Measurements from ENCODE around the gene CTSF. TPM values are rescaled to one million over a fixed set of nuclear protein-coding genes. Genes with fewer than 3 reads are reported as not detected.
A peak's percentile ranks its signal among the peaks of the same experiment; 100 is the strongest.
"Not testable (repeated sequence)": the region's sequence is repeated elsewhere in the genome, so short reads cannot be mapped to it uniquely, and the experiment has no call there.

CTSF gene
- total RNA-seq, 1 donor from 2014 or later = 35.7 TPM

DNA sequence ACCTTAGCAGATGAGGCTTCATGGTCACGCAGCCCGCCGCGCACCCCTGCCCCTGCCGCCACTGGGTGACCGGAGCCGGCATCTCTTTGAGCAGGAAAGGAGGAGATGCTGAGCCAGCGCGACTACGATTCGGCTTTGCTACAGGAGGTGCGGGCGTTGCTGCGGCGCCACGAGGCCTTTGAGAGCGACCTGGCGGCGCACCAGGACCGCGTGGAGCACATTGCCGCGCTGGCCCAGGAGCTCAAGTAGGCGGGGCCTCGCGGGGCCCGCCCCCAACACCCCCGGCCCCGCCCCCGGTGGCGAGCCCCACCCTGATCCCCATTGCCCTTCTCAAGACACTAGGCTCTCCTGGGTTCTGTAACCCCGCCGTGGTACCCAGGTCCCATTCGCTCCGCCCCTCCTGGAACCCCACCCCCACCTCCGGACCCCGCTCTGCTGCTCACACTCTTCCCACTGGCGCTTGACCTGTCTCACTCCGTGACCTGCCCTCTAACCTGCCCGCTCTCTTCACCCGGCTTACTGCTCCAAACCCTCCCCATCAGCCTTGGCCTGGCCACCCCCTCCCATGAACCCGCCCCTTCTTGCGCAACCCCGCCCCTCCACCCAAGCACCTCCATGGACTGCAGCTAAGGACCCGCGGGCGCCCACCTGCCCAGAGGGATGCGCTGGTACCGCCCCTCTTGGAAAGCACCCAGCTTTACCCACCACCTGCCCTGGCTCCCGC is 9.1 kb downstream of the CTSF start:
- peak; percentile 21 for DNase-seq

GRCh38 chr11:66557733-66558326 is 10.6 kb downstream of the CTSF start:
- DNase-seq = no peak

GRCh38 chr11:66556086-66556485 is 12.3 kb downstream of the CTSF start:
- no peak for DNase-seq

GRCh38 chr11:66555416-66555815 is 13.0 kb downstream of the CTSF start:
- DNase-seq = no peak

DNA sequence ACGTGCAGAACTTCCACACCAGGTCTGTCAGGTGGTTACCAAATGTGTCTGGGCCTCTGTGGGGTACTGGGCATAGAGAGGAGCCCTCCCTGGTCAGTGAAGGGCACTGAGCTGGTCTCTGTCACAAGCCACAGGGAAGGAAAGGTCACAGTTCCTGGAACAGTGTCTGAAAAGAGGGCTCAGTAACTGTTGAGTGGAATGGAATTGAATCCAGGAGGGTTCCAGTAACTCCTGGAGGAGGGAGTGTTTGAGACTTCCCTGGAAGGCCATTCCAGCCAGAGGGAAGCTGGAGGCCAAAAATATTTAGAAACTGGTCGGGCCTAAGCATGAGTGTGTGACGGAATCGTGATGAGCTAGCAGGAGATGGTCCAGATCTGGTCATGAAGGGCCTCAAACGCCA is 13.8 kb downstream of the CTSF start:
- no peak for DNase-seq

GRCh38 chr11:66550887-66551286 is 17.5 kb downstream of the CTSF start:
- DNase-seq = no peak

DNA sequence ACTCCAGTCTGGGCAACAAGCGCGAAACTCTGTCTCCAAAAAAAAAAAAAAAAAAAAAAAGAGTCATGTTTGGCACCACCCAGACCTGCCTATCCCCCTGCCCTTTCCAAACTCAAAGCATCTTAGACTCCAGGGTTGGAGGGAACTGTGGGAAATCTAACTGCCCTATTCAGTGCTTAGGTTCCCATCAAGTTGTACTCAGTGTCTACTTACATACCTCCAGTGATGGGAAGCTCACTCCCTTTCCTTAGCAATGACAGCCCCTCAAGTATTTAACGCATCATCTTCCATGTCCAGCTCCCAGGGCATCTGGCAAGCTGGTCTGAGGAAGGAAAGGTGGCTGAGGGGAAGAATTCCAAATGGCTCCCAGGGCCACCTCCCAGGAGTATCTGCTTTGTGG is 18.7 kb downstream of the CTSF start:
- DNase-seq = no peak

DNA sequence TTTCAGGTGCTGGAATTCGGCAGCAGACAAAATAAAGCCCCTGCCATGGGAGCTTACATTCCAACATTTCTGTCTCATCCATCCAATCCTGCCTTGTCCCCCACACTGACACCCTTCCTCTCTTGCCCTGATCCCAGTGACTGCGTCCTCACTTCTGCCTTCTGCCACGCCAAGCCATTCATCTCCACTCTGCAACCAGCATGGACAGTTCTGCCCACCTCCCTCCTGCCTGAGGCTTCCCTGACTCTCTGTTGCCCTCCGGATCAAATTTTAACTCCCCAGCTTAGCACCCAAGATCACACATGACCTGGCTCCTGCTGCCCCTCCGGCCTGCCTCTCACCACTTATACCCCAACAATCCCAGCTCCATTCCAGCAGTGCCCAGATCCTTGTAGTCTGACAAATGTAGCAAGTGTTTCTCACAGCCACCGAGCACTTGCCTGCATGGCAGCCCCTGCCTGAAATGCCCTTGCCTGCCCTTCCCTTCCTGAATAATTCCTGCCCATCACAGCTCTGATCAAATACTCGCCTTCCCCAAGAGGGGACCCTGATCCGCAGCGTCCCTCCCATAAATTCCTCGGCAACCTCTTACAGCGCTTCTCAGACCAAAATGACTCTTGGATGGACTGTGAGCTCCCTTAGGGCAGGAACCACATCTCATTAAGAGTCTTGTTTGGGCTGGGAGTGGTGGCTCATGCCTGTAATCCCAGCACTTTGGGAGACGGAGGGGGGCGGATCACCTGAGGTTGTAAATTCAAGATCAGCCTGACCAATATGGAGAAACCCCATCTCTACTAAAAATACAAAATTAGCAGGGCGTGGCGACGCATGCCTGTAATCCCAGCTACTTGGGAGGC is 19.4 kb downstream of the CTSF start:
- DNase-seq = peak; percentile 12

DNA sequence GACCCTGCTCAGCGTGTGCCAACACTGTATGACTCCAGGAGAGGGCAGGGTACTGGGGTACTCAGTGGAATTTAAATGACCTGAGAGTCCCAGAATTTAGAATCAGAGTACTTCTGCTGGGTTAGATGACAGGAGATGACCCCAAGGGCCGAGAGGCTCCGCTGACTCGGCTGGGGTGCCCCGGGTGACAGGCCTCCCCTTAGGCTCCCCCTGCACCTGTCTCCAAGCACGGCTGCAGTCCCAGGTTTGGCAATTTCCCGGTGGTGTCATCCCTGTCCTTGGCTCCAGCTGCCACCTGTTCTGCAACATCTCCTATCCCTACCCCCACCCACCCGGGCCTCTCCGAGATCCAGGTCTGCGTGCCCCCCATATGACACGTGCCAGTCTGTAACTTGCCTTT is 20.4 kb downstream of the CTSF start:
- DNase-seq = peak; percentile 54

DNA sequence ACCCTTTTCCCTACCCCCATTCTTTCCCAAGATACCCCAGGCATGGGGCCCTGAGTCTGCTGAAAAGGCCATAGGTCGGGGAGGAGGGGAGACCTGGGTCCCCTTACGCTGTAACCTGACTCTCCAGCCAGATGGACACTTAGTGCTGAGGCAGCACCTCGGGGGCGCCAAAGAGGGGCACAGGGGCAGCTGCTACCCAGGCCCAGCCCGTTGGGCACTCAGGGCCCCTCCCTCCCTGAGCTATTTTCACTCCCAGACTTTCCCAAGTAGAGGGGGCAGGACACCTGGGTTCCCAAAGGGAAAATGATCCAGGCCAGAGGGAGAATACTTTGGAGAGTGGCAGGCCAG is 20.8 kb downstream of the CTSF start:
- DNase-seq = peak; percentile 74

DNA sequence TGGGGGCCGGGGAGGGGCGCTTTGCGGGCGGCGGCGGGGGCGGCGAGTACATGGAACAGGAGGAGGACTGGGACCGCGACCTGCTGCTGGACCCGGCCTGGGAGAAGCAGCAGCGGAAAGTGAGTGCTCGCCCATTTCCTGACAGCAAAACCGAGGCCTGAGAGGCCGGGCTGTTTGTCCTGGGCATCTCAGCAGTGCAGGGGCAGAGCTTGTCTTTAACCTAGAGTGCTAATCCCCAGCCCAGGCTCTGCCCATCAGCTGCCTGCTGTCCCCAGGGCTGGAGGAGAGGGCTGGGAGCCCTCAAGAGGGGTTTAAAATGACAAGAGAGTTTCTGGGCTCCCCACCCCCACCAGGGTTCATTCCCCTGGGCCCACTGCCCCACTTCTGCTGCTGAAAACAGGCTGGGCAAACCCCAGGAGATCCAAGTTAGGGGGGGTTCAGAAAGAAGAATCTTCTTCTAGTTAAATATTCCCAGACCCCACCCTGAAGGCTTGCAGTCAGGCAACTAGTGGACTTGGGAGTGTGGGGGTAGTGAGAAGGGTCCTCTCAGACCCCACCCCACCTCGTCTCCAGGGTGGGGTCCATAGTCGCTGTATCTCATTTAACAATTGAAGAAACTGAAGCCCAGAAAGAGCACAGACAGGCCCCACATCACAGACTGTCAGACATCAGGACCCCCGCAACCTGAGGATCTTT is 21.3 kb downstream of the CTSF start:
- peak; percentile 49 for DNase-seq

DNA sequence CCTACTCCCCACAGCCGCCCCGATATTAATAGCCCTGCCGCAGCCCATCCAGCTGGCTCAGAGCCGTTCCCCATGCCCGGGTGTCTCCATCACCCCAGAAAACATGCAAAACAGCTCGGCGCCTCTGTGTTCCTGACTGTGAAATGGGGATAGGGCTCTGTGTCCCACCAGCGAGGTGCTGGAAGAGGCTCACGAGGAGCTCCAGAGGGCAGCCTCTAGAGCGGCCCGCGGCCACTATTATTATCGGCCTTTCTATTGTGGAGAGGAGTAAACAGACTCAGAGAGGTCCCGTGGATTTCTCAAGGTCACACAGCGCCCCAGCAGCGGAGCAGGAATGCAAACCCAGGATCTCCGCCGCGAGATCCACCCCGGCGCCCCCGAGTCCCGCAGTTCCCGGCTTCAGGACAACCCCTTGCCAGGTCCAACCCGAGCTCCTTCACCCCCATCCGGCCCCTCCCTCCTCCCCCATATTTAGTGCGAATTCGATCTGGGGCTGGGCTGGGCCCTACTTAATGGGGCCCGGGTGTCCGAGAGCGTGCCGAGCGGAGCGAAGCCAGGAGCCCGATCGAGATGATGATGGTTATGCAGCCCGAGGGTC is 21.9 kb downstream of the CTSF start, which contains the start of gene ACTN3:
TSS of gene ACTN3 (plus strand) at position 536 of the 598 bp plus-strand sequence. CDS start at position 571, 35 bp downstream.
- peak; percentile 72 for DNase-seq

DNA sequence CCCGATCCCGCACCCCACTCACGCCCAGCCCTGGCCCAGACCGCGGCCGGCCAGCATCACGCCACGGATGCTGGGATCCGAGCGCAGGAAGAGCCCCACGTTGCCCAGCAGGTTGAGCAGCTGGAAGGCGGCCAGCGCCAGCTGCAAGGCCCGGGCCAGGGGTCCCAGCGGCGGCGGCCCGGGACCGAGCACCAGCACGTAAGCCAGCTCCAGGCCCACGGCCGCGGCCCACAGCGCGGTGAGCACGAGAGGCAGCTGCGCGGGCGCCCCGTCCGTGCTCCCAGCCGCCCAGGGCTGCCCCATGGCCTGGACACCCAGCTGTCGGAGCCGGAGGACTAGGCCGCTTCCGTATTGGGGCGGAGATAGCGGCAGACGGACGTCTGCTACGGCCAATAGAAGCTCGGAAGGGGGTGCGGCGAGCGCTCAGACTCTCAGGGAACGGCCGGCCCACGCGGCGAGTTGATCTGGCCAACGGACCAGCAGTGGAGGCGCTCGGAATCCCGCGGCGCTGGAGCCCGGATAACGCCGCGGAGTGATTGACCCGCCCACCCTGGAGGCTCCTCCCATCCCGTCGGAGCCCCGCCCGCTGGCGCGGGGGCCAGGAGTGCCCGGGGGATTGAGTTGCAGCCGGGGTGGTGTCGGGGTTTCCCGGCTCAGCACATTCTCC is 22.6 kb downstream of the CTSF start, which contains the start of gene ZDHHC24:
TSS of gene ZDHHC24 (minus strand) at position 348 of the 667 bp plus-strand sequence. CDS start at position 303, 45 bp downstream.
- DNase-seq = peak; percentile 96

DNA sequence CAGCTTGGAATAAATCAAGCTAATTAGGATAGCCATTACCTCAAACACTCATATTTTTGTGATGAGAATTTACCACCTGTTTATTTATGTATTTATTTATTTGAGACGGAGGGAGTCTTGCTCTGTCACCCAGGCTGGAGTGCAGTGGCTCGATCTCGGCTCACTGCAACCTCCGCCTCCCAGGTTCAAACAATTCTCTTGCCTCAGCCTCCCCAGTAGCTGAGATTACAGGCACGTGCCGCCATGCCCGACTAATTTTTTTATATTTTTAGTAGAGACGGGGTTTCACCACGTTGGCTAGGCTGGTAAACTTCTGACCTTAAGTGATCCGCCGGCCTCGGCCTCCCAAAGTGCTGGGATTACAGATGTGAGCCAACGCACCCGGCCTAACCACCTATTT is 23.5 kb downstream of the CTSF start:
- DNase-seq = not testable (repeated sequence)

GRCh38 chr11:66543263-66544107 is 24.9 kb downstream of the CTSF start:
- peak; percentile 82 for DNase-seq

DNA sequence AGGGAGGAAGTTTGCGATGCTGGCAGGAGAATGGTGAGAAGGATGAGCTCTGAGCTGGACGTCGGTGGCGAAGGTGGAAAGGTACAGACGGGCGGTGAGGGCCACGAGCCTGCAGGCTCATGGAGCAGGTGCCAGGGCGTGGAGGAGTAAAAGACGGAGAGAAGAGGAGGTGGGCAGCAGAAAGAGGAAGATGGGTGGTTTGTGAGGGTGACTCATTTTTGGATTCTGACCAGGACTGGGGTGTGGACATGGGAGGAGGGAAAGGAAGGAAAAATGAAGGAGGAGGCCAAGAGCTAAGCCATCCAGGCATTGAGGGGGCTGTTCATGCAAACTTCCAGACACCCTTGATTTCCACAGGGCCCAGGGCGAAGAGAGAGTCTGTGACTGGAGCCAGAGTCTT is 26.0 kb downstream of the CTSF start:
- DNase-seq = no peak

- no peak for DNase-seq
These were observed 26.5 kb downstream of the CTSF start for GRCh38 chr11:66541892-66542291.

- not testable (repeated sequence) for DNase-seq
These were observed 27.8 kb downstream of the CTSF start for GRCh38 chr11:66540598-66540997.

- DNase-seq = no peak
These were observed 28.6 kb downstream of the CTSF start for GRCh38 chr11:66539870-66540213.

DNA sequence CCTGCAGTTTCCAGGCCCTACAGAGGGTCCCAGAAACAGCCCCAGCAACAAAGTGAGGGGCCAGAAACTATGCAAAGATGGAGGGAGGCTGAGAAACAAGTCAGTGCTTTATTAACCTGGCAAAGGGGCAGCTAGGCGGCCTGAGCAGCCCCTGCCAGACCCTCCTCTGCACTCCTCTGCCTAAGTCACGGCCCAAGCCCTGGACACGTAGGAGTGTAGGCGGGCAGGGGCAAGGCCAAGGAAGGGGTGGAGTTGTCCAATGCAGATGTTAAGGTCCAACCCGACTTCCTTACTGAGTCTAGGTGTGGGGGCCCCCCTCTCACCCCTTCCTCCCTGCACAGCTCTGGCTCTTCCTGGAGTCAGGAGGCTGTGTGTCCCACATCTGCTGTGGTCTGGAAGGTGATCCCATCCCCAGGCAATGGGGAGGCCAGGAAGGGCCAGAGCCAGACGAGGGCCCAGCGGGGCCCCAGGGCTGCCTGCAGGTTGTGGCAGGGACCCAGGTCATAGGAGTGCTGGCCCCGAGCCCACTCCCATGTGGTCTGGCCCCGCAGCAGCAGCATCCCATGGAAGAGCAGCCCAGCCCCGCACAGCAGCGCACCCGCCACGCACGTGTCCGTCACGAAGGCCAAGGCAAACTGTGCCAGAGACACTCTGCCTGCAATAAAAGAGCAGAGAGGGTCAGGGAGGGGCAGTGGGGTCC is 29.1 kb downstream of the CTSF start:
- no peak for DNase-seq

Measured in tongue (tissue), 2 donors.